PFSK-1 (cell line): Measurements from ENCODE around the gene CALCOCO1.

ENCODE experiments used
- FOXP2 ChIP-seq: optimal IDR thresholded peaks from 2 replicates; pipeline ENCODE3; 2011; ENCODE audit warnings: borderline replicate concordance, control low read depth, inconsistent platforms; ENCODE audit not compliant: insufficient read depth; ENCODE audit errors: extremely low read length, extremely low read depth
- POLR2AphosphoS5 ChIP-seq: IDR thresholded peaks from 2 replicates; pipeline ENCODE4 v1.6.1; 2012; ENCODE audit warnings: low read depth, mild to moderate bottlenecking, control low read depth, low read length, moderate library complexity
- SIN3A ChIP-seq: IDR thresholded peaks from 2 replicates; pipeline ENCODE4 v1.6.1; 2012; ENCODE audit warnings: mild to moderate bottlenecking, low read length, moderate library complexity, borderline replicate concordance; ENCODE audit not compliant: insufficient read depth
- TAF1 ChIP-seq: IDR thresholded peaks from 2 replicates; pipeline ENCODE4 v1.6.1; 2012; ENCODE audit warnings: low read length, control low read depth, borderline replicate concordance; ENCODE audit not compliant: insufficient read depth
- TF ChIP-seq, protein P1 (sequence below), 2 experiments: IDR thresholded peaks; 2 replicates each; pipeline versions ENCODE4 v1.6.1 to v1.8.0; 2011 to 2012; ENCODE audit warnings: low read depth in 2 of 2, low read length in 2 of 2, control low read depth in 1 of 2, inconsistent platforms in 1 of 2, mild to moderate bottlenecking in 1 of 2, moderate library complexity in 1 of 2; ENCODE audit not compliant: insufficient read depth in 1 of 2

Gene CALCOCO1

DNA sequence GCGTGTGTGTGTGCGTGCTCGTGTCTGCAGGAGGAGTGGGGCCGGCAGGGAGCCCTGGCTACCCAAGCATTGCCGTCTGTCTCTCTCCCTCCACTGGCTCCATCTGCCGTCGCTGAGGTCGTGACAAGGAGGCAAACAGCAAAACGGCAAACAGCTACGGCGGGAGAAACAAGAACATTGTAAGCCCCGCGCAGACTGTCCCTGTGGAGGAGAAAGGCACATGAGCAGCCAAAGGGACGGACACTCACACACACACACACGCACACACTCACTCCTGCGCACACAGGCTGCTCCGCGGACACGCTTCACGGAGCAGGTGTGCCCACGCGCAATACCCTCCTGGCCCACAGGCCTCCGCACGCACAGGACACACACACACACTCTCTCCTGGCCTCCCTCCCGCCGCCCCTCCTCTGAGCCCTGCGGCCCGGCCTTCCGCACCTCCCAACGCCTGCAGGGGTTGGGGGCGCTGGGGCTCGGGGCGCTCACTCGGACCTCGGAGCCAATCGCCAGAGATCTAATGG lies 23.6 kb upstream of the CALCOCO1 start:
- TF ChIP-seq TAF1 (no peak), POLR2AphosphoS5 (no peak), FOXP2 (no peak), SIN3A (no peak)
- TF ChIP-seq, protein P1, sequence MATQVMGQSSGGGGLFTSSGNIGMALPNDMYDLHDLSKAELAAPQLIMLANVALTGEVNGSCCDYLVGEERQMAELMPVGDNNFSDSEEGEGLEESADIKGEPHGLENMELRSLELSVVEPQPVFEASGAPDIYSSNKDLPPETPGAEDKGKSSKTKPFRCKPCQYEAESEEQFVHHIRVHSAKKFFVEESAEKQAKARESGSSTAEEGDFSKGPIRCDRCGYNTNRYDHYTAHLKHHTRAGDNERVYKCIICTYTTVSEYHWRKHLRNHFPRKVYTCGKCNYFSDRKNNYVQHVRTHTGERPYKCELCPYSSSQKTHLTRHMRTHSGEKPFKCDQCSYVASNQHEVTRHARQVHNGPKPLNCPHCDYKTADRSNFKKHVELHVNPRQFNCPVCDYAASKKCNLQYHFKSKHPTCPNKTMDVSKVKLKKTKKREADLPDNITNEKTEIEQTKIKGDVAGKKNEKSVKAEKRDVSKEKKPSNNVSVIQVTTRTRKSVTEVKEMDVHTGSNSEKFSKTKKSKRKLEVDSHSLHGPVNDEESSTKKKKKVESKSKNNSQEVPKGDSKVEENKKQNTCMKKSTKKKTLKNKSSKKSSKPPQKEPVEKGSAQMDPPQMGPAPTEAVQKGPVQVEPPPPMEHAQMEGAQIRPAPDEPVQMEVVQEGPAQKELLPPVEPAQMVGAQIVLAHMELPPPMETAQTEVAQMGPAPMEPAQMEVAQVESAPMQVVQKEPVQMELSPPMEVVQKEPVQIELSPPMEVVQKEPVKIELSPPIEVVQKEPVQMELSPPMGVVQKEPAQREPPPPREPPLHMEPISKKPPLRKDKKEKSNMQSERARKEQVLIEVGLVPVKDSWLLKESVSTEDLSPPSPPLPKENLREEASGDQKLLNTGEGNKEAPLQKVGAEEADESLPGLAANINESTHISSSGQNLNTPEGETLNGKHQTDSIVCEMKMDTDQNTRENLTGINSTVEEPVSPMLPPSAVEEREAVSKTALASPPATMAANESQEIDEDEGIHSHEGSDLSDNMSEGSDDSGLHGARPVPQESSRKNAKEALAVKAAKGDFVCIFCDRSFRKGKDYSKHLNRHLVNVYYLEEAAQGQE (IDR thresholded peaks at IDR 0.05; ENCODE audit: insufficient read depth in 1 of 2, low read depth in 2 of 2, low read length in 2 of 2), result no peak

DNA sequence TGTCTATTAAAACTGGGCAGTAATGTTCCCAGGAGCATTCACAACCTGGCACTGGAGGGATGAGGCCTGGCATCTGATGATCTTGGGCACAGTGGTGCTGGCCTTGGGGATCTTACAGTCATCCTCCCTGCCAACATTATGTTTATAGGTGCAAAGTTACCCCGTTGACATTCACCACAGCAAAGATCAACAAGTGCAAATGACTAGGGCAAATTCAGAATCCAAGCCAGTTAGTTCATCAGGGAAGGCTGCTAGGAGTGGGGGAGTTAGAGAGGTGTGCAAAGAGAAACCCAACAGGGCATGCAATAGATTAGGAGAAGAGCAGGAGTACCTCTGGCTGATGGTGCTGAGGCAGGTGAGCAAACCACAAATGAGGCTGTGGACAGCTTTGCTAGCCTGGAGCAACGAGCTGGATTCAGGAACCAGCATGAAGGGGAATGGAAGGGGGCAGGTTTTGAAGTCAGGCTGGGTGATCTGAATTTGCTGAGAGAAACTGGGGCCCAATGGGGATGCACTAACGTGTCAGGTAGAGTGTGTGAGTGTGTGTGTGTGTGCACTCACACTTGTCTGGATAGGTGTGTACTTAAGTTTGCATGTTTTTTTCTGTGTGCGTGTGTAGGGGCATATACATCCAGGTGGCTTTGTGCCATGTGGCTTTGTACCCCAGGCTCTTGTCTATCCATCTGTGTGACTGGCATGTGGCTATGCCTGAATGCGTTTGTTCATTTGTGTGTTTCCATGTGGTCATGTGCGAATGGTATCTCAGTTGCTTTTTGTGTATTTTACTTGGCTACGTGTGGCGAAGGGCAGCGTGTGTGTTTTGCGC lies 22.9 kb upstream of the CALCOCO1 start:
- no peak for TF ChIP-seq SIN3A
- no peak for TF ChIP-seq TAF1
- no peak for TF ChIP-seq FOXP2
- TF ChIP-seq, protein P1 (IDR thresholded peaks at IDR 0.05; ENCODE audit: insufficient read depth in 1 of 2, low read depth in 2 of 2, low read length in 2 of 2), result no peak
- TF ChIP-seq POLR2AphosphoS5, result no peak

DNA sequence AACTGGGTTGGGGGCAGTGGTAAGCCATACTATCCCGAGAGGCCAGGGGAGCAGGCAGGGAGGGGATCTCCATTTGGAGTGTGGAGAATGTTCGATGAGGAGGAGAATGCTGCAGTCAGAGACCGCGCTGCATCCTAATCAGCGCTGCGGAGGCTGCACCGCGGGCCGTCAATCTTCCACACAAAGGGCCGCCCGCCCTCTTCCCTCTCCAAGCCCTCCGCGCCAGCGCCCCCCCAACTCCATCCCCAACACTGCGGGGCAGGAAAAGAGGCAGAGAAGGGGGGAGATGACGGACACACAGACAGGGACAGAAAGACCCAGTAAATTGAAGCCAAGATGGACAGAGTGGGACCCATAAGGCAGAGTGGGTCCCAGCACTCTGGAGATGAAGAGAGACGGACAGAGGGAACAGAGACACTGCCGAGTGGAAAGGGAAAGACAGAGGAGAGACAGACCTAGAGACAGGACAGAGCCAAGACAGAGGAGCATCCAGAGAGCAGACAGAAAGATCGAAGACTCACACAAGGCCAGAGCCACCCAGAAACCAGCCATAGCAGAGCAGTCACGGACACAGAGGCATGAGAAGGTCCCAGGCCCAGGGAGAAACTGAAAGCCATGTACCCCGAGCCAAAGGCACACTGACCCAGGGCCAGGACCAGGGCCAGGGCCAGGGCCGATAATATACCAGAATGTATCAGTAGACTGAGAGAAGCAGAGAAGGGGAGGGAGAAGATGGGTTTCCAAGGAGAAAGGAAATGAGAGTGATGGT lies 21.0 kb upstream of the CALCOCO1 start:
- TF ChIP-seq SIN3A (no peak), POLR2AphosphoS5 (no peak), TAF1 (no peak), FOXP2 (no peak)
- TF ChIP-seq, protein P1 (IDR thresholded peaks at IDR 0.05; ENCODE audit: insufficient read depth in 1 of 2, low read depth in 2 of 2, low read length in 2 of 2), result no peak

GRCh38 chr12:53747095-53747494 lies 19.8 kb upstream of the CALCOCO1 start:
- TF ChIP-seq POLR2AphosphoS5 (no peak), FOXP2 (no peak), SIN3A (no peak), TAF1 (no peak)
- TF ChIP-seq, protein P1 (IDR thresholded peaks at IDR 0.05; ENCODE audit: insufficient read depth in 1 of 2, low read depth in 2 of 2, low read length in 2 of 2), result no peak
